Cardiac muscle cell (in vitro differentiated cells and primary cell): ENCODE results near the gene TSSC4. TPM values are rescaled to one million over a fixed set of nuclear protein-coding genes. Genes with fewer than 3 reads are reported as not detected.

ENCODE experiments used
- DNase-seq, 2 donors: peaks; one replicate each; pipeline versions ENCODE4 v3.0.0 to v3.0.0-alpha.2; 2010 to 2017; ENCODE audit warnings: low read depth in 1 of 2, low spot score in 1 of 2
- H3K27ac ChIP-seq: fragments of 200-600 bp; sonication (generic); 2 replicates; pipeline ENCODE4 v1.5.1; 2016
- H3K27me3 ChIP-seq: fragments of 200-600 bp; sonication (generic); 2 replicates; pipeline ENCODE4 v1.6.0; 2016; ENCODE audit warnings: control low read depth
- H3K36me3 ChIP-seq: fragments of 200-600 bp; sonication (generic); 2 replicates; pipeline ENCODE4 v1.5.1; 2016; ENCODE audit warnings: control low read depth
- H3K4me1 ChIP-seq: fragments of 200-600 bp; sonication (generic); 2 replicates; pipeline ENCODE4 v1.8.1; 2017; ENCODE audit warnings: low read depth, mild to moderate bottlenecking, mixed run types
- H3K4me3 ChIP-seq: fragments of 200-600 bp; sonication (generic); 2 replicates; pipeline ENCODE4 v1.5.1; 2016; ENCODE audit warnings: mild to moderate bottlenecking
- H3K9me3 ChIP-seq: fragments of 200-600 bp; sonication (generic); 2 replicates; pipeline ENCODE4 v1.5.1; 2017; ENCODE audit warnings: low read depth, mild to moderate bottlenecking, control low read depth
- polyA plus RNA-seq: library from polyadenylated mRNA; unstranded; fragments of >200 nt; fragmentation: Nextera tagmentation; extraction: Ambion mirVana; gene quantifications from 2 replicates; pipeline ENCODE4 v1.2.1, GENCODE V29; 2016
- total RNA-seq: library from RNA; depleted of rRNA; stranded (reverse); fragments of >200 nt; gene quantifications from 2 replicates; pipeline ENCODE4 v1.2.3, GENCODE V29; 2016
- TF ChIP-seq, protein P1 (sequence below): IDR thresholded peaks from 2 replicates; pipeline ENCODE4 v1.5.1; 2012; ENCODE audit warnings: low read depth, mild to moderate bottlenecking, low read length

Gene TSSC4
- total and polyA plus RNA-seq, 2 experiments from 2014 or later, result 61.4 to 94.8 TPM

DNA sequence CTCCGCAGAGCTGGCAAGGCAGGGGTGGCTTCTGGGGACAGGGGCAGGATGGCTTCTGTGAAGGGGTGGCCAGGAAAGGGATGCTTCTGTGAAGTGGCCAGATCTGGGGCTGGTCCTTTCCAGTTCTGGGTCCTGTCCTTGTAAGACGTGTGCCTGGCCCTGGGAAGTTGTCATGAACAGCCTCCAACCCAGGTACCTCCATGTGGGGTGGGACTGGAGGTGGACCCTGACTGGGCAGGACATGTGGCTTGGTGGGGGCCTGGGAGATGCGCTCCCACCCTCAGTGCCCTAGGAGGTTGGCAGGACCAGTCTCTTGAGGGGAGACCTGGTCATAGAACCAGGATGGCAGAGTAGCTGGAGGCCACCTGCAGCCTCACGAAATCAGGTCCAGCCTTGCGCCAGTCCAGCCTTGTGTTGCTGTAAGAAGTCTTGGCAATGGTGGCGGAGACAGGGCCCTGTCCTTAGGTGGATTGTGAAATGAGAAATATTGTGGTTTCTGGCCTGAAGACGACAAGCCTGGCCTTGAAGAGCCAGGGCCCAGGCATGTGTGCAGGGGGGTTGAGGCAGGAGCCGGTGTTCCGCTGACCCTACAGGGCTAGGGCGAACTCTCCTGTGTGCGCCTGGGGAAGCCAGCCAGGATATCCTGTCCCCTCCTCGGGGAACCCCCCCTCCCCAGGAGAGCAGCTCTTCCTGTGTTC, 46.9 kb downstream of the TSSC4 start:
- H3K27ac ChIP-seq, result no peak overlapping the region
- DNase-seq, result no peak
- H3K4me1 ChIP-seq, result no peaks in the 10 kb centered on the region
- H3K4me3 ChIP-seq, result no peak overlapping the region
- TF ChIP-seq, protein P1, sequence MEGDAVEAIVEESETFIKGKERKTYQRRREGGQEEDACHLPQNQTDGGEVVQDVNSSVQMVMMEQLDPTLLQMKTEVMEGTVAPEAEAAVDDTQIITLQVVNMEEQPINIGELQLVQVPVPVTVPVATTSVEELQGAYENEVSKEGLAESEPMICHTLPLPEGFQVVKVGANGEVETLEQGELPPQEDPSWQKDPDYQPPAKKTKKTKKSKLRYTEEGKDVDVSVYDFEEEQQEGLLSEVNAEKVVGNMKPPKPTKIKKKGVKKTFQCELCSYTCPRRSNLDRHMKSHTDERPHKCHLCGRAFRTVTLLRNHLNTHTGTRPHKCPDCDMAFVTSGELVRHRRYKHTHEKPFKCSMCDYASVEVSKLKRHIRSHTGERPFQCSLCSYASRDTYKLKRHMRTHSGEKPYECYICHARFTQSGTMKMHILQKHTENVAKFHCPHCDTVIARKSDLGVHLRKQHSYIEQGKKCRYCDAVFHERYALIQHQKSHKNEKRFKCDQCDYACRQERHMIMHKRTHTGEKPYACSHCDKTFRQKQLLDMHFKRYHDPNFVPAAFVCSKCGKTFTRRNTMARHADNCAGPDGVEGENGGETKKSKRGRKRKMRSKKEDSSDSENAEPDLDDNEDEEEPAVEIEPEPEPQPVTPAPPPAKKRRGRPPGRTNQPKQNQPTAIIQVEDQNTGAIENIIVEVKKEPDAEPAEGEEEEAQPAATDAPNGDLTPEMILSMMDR, result no peak
- peaks cover 97% of the 10 kb centered on the region for H3K27me3 ChIP-seq
- no peaks in the 10 kb centered on the region for H3K36me3 ChIP-seq
- H3K9me3 ChIP-seq, result no peaks in the 10 kb centered on the region

DNA sequence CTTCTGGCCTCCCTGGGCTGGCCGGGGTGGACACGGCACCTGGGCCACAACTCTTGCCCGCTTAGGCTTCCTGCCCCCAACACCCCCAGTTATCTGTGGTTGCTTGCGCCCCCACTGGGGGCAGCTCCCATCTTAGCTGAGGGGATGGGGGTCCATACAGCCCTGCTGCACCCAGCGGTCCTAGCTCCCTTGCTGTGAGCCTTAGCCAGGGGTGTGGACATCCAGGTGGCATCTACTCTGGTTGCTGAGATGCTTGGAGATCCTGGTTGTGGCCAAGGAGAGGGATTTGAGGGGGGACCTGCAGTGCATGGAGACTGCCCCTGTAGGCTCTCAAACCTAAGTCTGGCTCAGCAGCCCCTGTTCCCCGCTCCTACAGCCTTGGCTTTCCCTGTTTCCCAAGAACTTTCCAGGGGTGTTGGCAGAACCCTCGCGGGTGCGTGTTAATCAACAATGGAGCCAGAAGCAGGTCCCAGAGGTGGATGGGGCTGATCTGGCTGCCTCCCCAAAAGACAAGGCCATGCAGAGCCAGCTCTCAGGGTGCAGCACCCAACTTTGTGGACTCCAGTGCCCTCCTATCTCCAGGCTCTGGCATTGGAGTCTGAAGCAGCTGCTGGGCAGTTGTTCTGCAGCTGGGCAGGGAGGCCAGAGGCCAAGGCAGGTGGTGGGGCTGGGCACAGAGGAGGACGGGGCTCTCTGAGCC, 47.6 kb downstream of the TSSC4 start:
- Histone ChIP-seq H3K9me3 (no peaks in the 10 kb centered on the region), H3K27ac (no peak overlapping the region), H3K4me3 (no peak overlapping the region), H3K4me1 (no peaks in the 10 kb centered on the region), H3K27me3 (peaks cover 96% of the 10 kb centered on the region), H3K36me3 (no peaks in the 10 kb centered on the region)
- TF ChIP-seq, protein P1, result no peak
- no peak for DNase-seq

DNA sequence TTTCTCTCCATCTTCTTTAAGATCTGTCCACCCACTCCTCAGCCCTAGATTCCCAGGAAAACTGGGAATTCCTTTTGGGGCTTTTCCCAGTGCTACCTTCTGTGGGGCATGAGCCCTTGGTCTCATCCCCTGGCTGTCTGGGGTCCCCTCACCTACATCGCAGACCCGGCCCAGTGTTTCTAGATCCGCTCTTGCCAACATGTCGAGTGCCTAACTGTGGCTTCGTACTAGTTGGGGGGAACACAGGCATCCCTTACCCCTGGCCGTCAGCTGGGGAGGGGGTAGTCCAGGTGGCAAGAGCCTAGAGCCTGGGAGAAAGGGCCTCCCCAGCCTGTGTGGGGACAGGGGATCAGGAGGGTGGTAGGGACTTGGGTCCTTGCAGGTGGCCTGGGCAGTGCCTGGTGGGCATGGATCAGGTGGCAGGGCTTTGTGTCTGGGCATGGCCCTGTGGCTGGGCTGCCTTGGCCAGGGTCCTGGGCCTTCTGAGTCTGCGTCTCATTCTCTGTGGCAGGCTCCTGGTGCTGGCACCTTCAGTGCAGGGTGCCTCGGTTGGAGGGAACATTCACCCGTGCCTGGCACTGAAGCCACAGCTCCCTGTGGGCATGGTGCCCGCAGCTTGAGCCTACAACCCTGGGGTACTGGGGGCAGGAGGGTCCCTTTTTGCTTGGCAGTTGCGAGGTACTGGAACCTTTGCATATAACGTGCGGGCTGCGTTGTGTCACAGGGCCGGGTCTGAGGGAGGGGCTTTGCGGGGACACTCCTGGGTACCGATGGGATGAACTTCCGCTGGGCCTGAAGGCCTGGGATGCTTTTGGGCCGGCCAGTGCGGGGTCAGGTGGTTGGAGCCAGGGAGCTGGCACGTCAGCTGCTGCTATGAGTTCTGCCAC, 48.4 kb downstream of the TSSC4 start:
- Histone ChIP-seq H3K4me3 (no peak overlapping the region), H3K9me3 (no peaks in the 10 kb centered on the region), H3K4me1 (no peaks in the 10 kb centered on the region), H3K36me3 (no peaks in the 10 kb centered on the region), H3K27me3 (peaks cover 94% of the 10 kb centered on the region), H3K27ac (no peak overlapping the region)
- no peak for DNase-seq
- TF ChIP-seq, protein P1, result no peak

DNA sequence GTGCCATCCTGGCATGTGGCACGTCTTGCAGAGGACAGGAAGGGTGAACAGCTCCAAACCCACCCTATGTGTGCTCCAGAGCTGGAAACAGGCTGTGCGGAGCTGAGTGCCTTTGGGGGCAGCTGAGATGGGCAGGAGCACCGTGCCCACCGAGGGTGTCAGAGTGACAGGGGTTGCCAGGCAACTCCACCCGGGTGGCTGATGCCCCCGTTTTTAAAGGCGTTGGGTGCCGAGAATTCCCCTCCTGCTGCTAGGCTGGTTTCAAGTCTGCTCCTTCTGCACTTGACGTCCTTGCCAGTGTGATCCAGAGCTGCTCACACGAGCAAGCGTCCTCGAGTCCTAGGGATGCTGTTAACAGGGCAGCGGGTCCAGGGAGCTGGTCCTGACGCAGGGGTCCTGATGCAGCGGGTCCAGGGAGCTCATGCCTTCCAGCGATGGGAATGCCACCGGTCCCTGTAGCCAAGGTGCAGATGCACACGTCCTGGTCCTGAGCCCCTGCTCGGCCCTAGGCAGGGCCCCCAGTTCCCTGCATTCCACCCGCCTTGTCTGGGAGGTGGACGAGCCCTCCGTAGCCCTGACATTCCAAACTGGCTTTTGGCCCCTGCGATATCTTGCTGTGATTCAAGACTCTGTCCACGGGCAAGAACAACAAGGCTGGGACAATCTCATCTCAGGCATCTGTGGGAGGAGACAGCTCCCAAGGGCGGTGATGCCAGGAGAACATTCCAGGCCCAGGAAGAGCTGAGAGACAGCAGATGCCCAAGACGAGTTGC, 49.2 kb downstream of the TSSC4 start:
- H3K27me3 ChIP-seq, result peaks cover 91% of the 10 kb centered on the region
- no peaks in the 10 kb centered on the region for H3K4me1 ChIP-seq
- H3K36me3 ChIP-seq, result no peaks in the 10 kb centered on the region
- no peaks in the 10 kb centered on the region for H3K9me3 ChIP-seq
- no peak overlapping the region for H3K27ac ChIP-seq
- H3K4me3 ChIP-seq, result no peak overlapping the region
- TF ChIP-seq, protein P1, result no peak
- no peak for DNase-seq
